Hepatocyte (in vitro differentiated cells): ENCODE data around the gene PDGFRA.

ENCODE experiments used
- EZH2 ChIP-seq: fragments of 200-600 bp; sonication (generic); IDR thresholded peaks from 2 replicates; pipeline ENCODE4 v1.6.1; 2016; ENCODE audit warnings: antibody characterized with exemption, mild to moderate bottlenecking, borderline replicate concordance
- EZH2phosphoT487 ChIP-seq: fragments of 200-600 bp; sonication (generic); IDR thresholded peaks from one replicate; pipeline ENCODE4 v1.6.1; 2018; ENCODE audit warnings: antibody characterized with exemption, mild to moderate bottlenecking, low read depth, moderate library complexity; ENCODE audit not compliant: unreplicated experiment, severe bottlenecking
- TF ChIP-seq, protein P1 (sequence below): fragments of 200-600 bp; sonication (generic); IDR thresholded peaks from 2 replicates; pipeline ENCODE4 v1.5.1; 2016; ENCODE audit warnings: antibody characterized with exemption, mild to moderate bottlenecking; ENCODE audit not compliant: poor library complexity

- TF ChIP-seq, protein P1, sequence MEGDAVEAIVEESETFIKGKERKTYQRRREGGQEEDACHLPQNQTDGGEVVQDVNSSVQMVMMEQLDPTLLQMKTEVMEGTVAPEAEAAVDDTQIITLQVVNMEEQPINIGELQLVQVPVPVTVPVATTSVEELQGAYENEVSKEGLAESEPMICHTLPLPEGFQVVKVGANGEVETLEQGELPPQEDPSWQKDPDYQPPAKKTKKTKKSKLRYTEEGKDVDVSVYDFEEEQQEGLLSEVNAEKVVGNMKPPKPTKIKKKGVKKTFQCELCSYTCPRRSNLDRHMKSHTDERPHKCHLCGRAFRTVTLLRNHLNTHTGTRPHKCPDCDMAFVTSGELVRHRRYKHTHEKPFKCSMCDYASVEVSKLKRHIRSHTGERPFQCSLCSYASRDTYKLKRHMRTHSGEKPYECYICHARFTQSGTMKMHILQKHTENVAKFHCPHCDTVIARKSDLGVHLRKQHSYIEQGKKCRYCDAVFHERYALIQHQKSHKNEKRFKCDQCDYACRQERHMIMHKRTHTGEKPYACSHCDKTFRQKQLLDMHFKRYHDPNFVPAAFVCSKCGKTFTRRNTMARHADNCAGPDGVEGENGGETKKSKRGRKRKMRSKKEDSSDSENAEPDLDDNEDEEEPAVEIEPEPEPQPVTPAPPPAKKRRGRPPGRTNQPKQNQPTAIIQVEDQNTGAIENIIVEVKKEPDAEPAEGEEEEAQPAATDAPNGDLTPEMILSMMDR, result no peak
- no peak for TF ChIP-seq EZH2phosphoT487
- TF ChIP-seq EZH2, result no peak
Measured at GRCh38 chr4:54213761-54214160, 15.3 kb upstream of the PDGFRA start.
